Measurements from ENCODE around the gene TXNDC15. TPM values are rescaled to one million over a fixed set of nuclear protein-coding genes. Genes with fewer than 3 reads are reported as not detected.

Gene TXNDC15
- polyA plus RNA-seq, 3 donors from 2014 or later, result 12.9 to 25.3 (median 14.4) TPM

DNA sequence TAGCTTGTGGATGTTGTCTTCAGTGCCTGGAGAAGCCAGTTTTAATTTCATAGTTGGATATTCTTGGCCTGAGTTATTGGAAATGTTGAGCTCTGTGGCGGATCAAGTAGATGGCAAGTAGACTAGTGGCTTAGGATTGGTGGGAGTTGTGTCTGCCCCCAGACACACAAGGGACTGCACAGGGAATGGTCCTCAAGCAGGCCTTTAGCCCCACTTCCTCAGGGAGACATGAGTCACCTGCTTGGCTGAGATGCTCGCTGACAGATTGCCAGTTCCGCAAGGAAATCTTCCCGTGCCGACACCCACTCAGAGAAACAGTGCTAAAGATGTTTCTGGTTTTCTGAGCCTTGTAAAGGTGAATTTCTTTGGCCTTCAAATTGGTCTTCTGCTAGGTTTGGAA lies 74.7 kb downstream of the TXNDC15 start:
- Mint-ChIP-seq H3K27me3 (ENCODE audit: low read depth in 3 of 3) (no peaks in the 10 kb centered on the region), H3K9me3 (no peaks in the 10 kb centered on the region), H3K36me3 (no peaks in the 10 kb centered on the region), H3K4me1 (no peaks in the 10 kb centered on the region), H3K4me3 (no peak overlapping the region), H3K27ac (no peak overlapping the region)
- no peak for DNase-seq

DNA sequence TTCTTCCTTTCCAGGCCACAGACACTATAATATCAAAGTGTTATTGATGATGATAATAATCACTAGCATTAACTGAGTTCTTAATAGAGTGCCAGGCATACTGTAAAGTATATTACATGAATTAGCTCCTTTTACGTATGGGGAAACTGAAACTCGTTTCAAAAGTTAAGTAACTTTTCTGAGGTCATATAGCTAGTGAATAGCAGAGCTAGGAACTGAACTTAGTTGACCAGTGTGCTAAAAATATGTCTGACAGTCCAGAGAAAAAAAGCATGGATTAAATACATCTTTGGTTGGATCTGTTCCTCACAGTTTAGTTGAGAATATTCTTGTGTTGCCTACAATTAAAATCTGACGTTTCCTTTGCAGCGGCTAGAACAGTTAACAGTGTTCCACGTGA lies 75.1 kb downstream of the TXNDC15 start:
- H3K4me1 Mint-ChIP-seq, result no peaks in the 10 kb centered on the region
- H3K4me3 Mint-ChIP-seq, result no peak overlapping the region
- peaks cover 2 to 3% (median 3%) of the 10 kb centered on the region in 3 donors for H3K36me3 Mint-ChIP-seq
- H3K9me3 Mint-ChIP-seq, result peaks cover 0 to 3% (median 0%) of the 10 kb centered on the region in 6 donors
- no peaks in the 10 kb centered on the region for H3K27me3 Mint-ChIP-seq (ENCODE audit: low read depth in 3 of 3)
- no peak for DNase-seq
- no peak overlapping the region for H3K27ac Mint-ChIP-seq

Other genes starting within 250 kb of the TXNDC15 start
- gene SAR1B, start 241.5 kb upstream of the TXNDC15 start, polyA plus RNA-seq, result 10 to 100 TPM; 47.6 to 55.8 (median 52.3) TPM
- gene SEC24A, start 225.6 kb upstream of the TXNDC15 start, polyA plus RNA-seq, result 1 to 10 TPM; 2.5 to 9.9 (median 3.7) TPM
- gene CAMLG, start 135.8 kb upstream of the TXNDC15 start, polyA plus RNA-seq, result 10 to 100 TPM; 33.3 to 49.7 (median 34.2) TPM
- gene DDX46, start 115.6 kb upstream of the TXNDC15 start, polyA plus RNA-seq, result 10 to 100 TPM; 12.0 to 28.2 (median 16.0) TPM
- gene C5orf24, start 28.4 kb upstream of the TXNDC15 start, polyA plus RNA-seq, result 10 to 100 TPM; 10.9 to 20.5 (median 16.0) TPM
- gene PCBD2, start 30.8 kb downstream of the TXNDC15 start, polyA plus RNA-seq, result 1 to 10 TPM; 2.8 to 9.3 (median 7.1) TPM
- gene CATSPER3, start 93.5 kb downstream of the TXNDC15 start, polyA plus RNA-seq, result under 1 TPM in 1 of 3 donors, not detected in 2; 0.53 TPM
- not detected for gene PITX1, start 159.9 kb downstream of the TXNDC15 start, polyA plus RNA-seq